ENCODE data around the gene FAM170B.

Gene FAM170B

GRCh38 chr10:49166484-49167400 is 32.9 kb upstream of the FAM170B start:
- TF ChIP-seq, protein P1, sequence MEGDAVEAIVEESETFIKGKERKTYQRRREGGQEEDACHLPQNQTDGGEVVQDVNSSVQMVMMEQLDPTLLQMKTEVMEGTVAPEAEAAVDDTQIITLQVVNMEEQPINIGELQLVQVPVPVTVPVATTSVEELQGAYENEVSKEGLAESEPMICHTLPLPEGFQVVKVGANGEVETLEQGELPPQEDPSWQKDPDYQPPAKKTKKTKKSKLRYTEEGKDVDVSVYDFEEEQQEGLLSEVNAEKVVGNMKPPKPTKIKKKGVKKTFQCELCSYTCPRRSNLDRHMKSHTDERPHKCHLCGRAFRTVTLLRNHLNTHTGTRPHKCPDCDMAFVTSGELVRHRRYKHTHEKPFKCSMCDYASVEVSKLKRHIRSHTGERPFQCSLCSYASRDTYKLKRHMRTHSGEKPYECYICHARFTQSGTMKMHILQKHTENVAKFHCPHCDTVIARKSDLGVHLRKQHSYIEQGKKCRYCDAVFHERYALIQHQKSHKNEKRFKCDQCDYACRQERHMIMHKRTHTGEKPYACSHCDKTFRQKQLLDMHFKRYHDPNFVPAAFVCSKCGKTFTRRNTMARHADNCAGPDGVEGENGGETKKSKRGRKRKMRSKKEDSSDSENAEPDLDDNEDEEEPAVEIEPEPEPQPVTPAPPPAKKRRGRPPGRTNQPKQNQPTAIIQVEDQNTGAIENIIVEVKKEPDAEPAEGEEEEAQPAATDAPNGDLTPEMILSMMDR (IDR thresholded peaks at IDR 0.05): peak; percentile 14
- Histone ChIP-seq H3K27ac (peak overlapping the region; percentile 77), H3K4me3 (ENCODE audit: low read depth, low read length) (no peak overlapping the region), H2AFZ (peak overlapping the region; percentile 67), H3K4me2 (ENCODE audit: low read length) (no peak overlapping the region), H3K4me1 (peaks cover 43% of the 10 kb centered on the region), H3K9ac (no peak overlapping the region), H3K9me3 (ENCODE audit: control insufficient read depth, low read length) (no peaks in the 10 kb centered on the region), H3K27me3 (ENCODE audit: control insufficient read depth, insufficient read depth, low read length) (no peaks in the 10 kb centered on the region), H3K79me2 (peaks cover 2% of the 10 kb centered on the region), H3K36me3 (ENCODE audit: control insufficient read depth, insufficient read depth, low read length) (no peaks in the 10 kb centered on the region)

GRCh38 chr10:49165821-49166483 is 32.1 kb upstream of the FAM170B start:
- no peak overlapping the region for H3K4me2 ChIP-seq (ENCODE audit: low read length)
- H3K36me3 ChIP-seq (ENCODE audit: control insufficient read depth, insufficient read depth, low read length): no peaks in the 10 kb centered on the region
- H3K27ac ChIP-seq: peak overlapping the region; percentile 77
- no peaks in the 10 kb centered on the region for H3K27me3 ChIP-seq (ENCODE audit: control insufficient read depth, insufficient read depth, low read length)
- peaks cover 2% of the 10 kb centered on the region for H3K79me2 ChIP-seq
- H3K9ac ChIP-seq: no peak overlapping the region
- peak overlapping the region; percentile 4 for H2AFZ ChIP-seq
- TF ChIP-seq, protein P1 (IDR thresholded peaks at IDR 0.05): no peak
- no peak overlapping the region for H3K4me3 ChIP-seq (ENCODE audit: low read depth, low read length)
- peaks cover 43% of the 10 kb centered on the region for H3K4me1 ChIP-seq
- H3K9me3 ChIP-seq (ENCODE audit: control insufficient read depth, low read length): no peaks in the 10 kb centered on the region

- Histone ChIP-seq H3K4me3 (ENCODE audit: low read depth, low read length) (no peak overlapping the region), H3K9me3 (ENCODE audit: control insufficient read depth, low read length) (no peaks in the 10 kb centered on the region), H3K27ac (peak overlapping the region; percentile 77), H3K36me3 (ENCODE audit: control insufficient read depth, insufficient read depth, low read length) (no peaks in the 10 kb centered on the region), H3K9ac (no peak overlapping the region), H2AFZ (no peak overlapping the region), H3K4me1 (peaks cover 43% of the 10 kb centered on the region), H3K4me2 (ENCODE audit: low read length) (no peak overlapping the region), H3K27me3 (ENCODE audit: control insufficient read depth, insufficient read depth, low read length) (no peaks in the 10 kb centered on the region), H3K79me2 (no peaks in the 10 kb centered on the region)
- TF ChIP-seq, protein P1 (IDR thresholded peaks at IDR 0.05): no peak
These were observed 31.4 kb upstream of the FAM170B start for GRCh38 chr10:49165259-49165658.

GRCh38 chr10:49164559-49165188 is 30.9 kb upstream of the FAM170B start:
- no peaks in the 10 kb centered on the region for H3K36me3 ChIP-seq (ENCODE audit: control insufficient read depth, insufficient read depth, low read length)
- no peak overlapping the region for H3K9ac ChIP-seq
- TF ChIP-seq, protein P1 (IDR thresholded peaks at IDR 0.05): peak; percentile 71
- H3K4me1 ChIP-seq: peaks cover 42% of the 10 kb centered on the region
- no peak overlapping the region for H2AFZ ChIP-seq
- no peak overlapping the region for H3K4me2 ChIP-seq (ENCODE audit: low read length)
- no peaks in the 10 kb centered on the region for H3K79me2 ChIP-seq
- no peak overlapping the region for H3K27ac ChIP-seq
- no peaks in the 10 kb centered on the region for H3K9me3 ChIP-seq (ENCODE audit: control insufficient read depth, low read length)
- no peaks in the 10 kb centered on the region for H3K27me3 ChIP-seq (ENCODE audit: control insufficient read depth, insufficient read depth, low read length)
- no peak overlapping the region for H3K4me3 ChIP-seq (ENCODE audit: low read depth, low read length)

Measured in parathyroid adenoma (tissue), 2 donors.